NCI-H146 treated with DMSO at 0.1 percent for 48 hours (cell line): ENCODE measurements around the gene KDM7A.

Experiments
- DNase-seq: peaks from one replicate; lab custom pipeline; 2025; ENCODE audit not compliant: unreplicated experiment; lab: John Stamatoyannopoulos, UW

KDM7A gene

GRCh38 chr7:140058517-140058916 lies 118.3 kb downstream of the KDM7A start:
- DNase-seq, result no peak

DNA sequence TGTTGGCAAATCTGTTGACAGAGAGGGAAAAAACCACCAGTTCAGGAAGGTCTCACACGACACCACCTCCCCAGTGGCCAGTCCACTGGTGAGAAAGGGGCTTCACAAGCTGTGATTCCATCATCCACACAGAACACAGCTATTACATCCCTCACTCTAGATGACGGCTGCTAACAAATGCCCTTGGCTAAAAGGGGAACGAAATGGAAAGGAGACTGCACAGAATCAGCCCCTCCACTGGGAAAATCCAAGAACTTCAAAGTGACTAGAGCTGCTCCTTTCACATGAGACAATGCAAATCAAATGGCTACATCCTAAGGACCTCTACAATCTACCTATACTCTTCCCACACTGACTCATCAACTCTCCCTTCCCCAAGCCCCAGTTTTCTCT lies 119.6 kb downstream of the KDM7A start:
- no peak for DNase-seq

DNA sequence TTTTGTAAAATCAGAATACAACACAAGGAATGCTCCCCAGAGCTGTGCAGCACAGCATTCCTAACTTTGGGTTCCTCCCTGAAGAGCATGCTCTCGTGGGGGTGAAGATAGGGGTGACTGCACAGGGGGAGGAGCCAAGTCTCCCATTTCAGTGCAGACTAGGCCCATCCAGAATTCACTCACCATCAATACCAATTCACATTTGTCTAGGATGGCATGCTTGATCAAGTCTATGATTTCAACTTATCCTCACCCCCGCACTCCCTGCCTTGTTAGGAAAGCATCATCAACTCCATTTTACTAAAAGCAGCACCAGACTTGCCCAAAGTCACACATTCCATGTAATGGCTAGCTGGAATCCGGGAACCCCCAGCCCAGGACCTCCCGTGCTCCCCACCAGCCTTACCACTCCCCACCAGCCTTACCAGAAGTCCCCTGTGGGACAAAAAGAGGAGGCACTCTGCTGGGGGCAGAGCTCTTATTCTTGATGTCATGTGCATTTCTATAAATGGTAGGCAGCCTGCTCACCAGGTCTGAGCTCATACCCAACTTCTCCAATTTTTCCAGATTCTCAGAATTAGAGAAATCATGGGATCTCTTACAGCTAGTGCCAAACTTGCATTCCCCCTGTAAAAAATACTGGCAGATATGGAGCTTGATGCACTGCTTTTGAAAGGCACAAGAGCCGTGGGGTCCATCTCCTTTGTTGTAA lies 120.2 kb downstream of the KDM7A start:
- no peak for DNase-seq

- no peak for DNase-seq
Measured at GRCh38 chr7:140055833-140056232, 121.0 kb downstream of the KDM7A start.

DNA sequence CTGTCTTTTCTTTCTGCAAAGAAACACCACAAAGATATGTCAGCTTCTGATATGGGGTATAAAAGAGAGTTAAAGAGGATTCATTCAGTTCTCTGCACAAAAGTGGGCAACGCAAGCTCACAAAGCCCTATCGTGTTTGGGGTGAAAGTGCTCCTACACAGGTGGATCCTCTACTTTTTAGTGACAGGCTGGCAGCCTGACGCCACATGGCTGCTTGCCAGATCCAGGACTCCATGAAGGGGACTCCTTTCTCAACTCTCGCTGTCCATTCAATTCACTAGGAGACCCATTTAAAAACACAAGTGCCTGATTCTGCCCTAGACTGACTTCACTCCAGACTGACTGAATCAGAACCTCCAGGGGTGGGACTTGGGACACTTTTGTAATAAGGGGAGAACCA lies 122.0 kb downstream of the KDM7A start:
- no peak for DNase-seq

DNA sequence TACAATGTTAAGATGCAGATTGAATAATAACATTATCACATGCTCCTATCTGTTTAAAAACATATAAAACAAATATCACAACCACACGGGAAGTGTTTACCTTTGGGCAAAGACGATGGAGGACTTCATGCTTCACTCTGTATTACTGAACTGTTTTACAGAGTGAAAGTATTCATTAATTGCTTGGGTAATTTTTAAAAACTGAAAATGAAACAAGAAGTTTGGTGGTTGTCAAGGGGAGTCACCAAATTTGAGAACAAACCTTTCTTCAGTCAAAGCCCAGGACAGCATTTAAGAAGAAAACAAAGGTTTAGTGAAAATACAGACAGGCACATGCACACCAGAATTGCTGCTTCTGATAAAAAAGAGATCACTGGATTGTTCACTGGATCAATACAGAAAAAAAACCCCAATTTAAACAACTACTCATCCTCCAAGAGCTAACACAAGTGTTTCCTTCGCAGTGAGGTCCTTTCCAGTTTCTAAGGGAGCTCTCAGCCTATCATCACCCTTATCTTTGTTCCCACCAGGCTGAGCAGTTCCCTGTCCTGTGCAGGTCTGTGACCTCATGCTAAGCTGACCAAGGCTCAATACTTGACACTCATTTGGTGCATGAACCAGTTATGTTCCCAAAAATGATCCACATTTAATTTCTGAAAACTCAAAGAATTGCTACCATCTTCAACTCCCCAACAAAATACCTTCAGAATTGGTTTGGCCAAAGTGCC lies 122.8 kb downstream of the KDM7A start:
- DNase-seq, result no peak

GRCh38 chr7:140051820-140052219 lies 125.0 kb downstream of the KDM7A start:
- no peak for DNase-seq

DNA sequence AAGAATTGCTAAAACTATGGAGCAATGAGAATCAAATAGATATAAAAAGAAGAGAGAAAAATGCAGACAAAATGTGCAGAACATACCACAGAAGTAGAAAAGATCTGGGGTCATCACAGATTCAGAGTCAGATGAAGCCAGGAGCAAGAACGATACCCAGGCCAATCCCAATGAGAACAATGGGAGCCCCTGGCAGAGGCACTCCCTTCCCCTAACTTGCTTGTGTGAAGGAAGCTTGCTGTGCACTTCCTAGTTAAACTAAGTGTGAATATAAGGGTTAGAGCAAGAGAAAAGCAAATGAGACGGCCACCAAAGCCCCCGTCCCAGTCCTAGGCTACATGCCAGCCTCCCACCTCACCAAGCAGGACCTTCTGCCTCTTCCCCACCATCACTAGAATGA lies 126.7 kb downstream of the KDM7A start:
- no peak for DNase-seq

- peak; percentile 88 for DNase-seq
Measured at GRCh38 chr7:140049339-140050024, 127.3 kb downstream of the KDM7A start.

GRCh38 chr7:140048989-140049338 lies 127.8 kb downstream of the KDM7A start:
- DNase-seq, result no peak

- DNase-seq, result no peak
Measured at GRCh38 chr7:140048138-140048537, 128.6 kb downstream of the KDM7A start.

GRCh38 chr7:140047197-140047596 lies 129.6 kb downstream of the KDM7A start:
- no peak for DNase-seq

GRCh38 chr7:140045697-140046096 lies 131.1 kb downstream of the KDM7A start:
- no peak for DNase-seq

DNA sequence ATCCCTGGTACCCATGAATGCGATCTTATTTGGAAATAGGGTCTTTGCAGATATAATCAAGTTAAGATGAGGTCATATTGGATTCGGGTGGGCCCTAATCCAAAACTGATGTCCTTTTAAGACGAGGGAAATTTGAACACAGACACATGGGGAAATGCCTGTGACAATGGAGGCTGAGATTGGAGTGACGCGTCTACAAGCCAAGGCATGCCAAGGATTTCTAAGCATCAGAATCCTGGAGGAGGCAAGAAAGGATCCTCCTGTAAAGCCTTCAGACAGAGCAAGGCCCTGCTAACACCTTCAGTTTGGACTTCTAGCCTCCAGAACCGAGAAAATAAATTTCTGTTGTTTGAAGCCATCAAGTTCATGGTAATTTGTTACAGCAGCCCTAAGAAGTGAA lies 132.5 kb downstream of the KDM7A start:
- no peak for DNase-seq

DNA sequence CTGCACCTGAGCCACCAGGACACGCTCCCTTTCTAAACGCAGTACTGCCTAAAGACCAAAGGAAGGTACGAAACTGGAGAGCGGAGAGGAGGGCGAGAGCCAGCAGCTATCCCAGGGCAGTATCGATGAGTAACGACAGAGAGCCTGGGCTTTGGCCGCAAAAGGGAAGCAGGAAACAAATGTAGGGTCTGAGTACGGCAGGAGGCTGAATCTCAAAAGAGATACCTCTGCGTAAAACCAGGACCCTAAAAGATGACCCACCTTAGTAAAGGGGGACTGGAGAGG lies 134.5 kb downstream of the KDM7A start:
- no peak for DNase-seq

DNA sequence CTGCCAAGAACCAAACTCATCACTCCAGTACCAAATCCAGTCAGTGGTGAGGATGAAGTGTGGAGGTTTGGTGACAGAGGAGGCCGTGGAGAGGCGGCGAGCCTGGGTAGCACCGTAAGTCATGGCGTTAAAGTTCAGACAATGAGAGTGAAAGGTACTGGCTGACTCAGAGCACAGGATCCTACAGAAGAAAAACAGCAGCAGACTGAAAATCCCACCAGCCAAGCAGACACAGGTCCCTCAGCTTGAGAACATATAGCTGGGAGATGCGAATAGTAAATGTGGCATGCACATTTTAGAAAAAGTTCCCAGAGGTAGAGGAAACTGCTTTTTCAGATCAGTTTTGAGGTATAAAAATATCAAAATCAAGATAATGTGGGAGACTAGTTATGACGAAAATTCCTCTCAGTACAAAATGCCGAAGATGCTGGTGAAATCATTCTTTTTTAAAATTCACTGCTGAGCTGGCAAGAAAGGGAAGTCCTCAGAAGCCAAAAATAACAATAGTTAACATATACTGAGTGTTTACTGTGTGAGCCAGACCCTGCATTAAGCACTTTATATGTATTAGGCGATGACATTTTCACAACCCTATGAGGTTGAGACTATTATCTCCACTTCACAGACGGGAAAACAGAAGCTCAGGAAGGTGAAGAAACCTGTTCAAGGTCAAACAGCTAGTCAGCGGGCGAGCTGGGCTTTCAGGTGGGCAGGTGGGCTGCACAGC lies 135.0 kb downstream of the KDM7A start:
- DNase-seq, result no peak

DNA sequence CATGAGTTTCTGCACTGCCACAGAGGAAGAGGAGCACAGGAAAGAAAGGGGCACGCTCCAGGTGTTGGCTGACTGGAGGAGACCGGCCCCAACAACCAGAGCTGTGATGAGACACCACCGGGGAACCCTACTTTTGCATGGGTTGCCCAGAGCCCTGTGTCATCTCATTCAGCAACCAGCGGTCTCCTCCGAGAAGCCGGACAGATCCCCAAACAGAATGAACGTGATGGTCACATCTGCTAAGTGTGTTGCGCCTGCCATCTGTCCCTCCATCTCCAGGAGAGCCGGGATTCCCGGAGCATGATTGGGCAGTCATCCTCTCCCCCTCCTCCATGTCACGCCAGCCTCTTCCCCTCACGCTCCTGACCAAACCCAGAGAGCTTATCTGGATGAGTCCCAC lies 136.9 kb downstream of the KDM7A start:
- no peak for DNase-seq

DNA sequence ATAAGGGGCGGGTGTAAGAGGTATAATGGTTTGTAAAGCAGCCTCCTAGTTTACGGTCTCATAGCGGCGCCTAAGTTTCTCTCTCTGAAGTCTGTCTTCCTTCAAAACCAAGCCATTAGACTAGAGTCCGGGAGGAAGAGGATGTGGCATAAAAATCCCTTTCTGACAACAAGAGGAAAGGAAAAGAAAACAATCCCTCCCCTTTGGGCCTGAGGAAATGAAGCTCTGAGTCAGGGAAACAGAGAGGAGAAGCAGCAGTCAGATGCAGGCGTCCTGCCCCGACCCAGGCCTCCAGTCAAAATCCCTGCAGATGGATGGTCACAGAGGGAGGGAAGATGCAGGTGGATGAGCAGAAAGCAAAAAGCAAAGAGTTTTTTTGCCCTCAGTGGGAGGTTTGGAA lies 137.7 kb downstream of the KDM7A start:
- no peak for DNase-seq

- DNase-seq, result no peak
Measured at GRCh38 chr7:140036224-140036962, 140.4 kb downstream of the KDM7A start.

- DNase-seq, result no peak
Measured at GRCh38 chr7:140035400-140036223, 141.2 kb downstream of the KDM7A start.
